Mucosa of stomach (tissue), 1 donor: Measurements from ENCODE around the gene EXOC4.
"Not testable (repeated sequence)": the region's sequence is repeated elsewhere in the genome, so short reads cannot be mapped to it uniquely, and the experiment has no call there.

Source experiments
- H3K27me3 ChIP-seq: one replicate; pipeline ENCODE4 v1.7.0; 2013; ENCODE audit warnings: mild to moderate bottlenecking, low read length; ENCODE audit not compliant: control insufficient read depth, insufficient read depth
- H3K36me3 ChIP-seq: one replicate; pipeline ENCODE4 v1.7.0; 2013; ENCODE audit warnings: low read length; ENCODE audit not compliant: control insufficient read depth, insufficient read depth
- H3K4me1 ChIP-seq: one replicate; pipeline ENCODE4 v1.7.0; 2013; ENCODE audit warnings: mild to moderate bottlenecking, low read length; ENCODE audit not compliant: control insufficient read depth, insufficient read depth
- H3K4me3 ChIP-seq: one replicate; pipeline ENCODE4 v1.7.0; 2013; ENCODE audit warnings: low read length
- H3K9ac ChIP-seq: one replicate; pipeline ENCODE4 v1.7.0; 2013; ENCODE audit warnings: mild to moderate bottlenecking, low read length, moderate library complexity
- H3K9me3 ChIP-seq: one replicate; pipeline ENCODE4 v1.7.0; 2013; ENCODE audit warnings: mild to moderate bottlenecking, low read length, moderate library complexity; ENCODE audit not compliant: control insufficient read depth
- donor health status: Pancreatic carcinoma.

Gene EXOC4

DNA sequence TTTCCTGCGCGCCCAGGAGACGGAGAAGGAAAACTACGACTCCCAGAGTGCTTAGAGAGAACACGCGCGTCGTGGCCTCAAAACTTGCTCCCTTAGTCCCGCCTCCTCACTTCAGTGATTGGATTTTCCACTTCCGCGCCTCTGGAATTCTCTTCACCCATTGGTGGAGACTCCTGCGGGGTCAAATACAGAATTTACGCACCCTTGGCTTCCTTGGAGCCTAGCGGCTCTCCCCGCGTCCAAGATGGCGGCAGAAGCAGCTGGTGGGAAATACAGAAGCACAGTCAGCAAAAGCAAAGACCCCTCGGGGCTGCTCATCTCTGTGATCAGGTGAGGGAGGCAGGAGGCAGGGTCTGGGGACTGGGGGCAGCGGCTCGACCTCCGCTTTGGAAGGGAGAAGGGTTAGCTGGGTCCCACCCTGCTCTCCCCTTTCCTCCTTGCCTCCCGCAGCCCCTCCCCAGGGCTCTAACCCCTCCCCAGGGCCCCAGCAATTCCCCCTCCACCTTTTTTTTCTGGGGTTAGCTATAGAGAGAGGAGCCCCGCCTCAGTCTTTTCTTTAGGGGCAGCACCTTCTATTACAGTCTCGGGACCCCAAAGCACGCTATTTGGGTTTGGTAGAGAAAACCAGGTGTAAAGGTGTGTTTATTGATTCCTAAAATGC, at the start of gene EXOC4:
TSS of gene EXOC4 (plus strand) at position 221 of the 661 bp plus-strand sequence.
- Histone ChIP-seq H3K9ac (peak within 1 kb of the TSS; percentile 99), H3K36me3 (no peaks in the 10 kb centered on the region), H3K4me1 (no peaks in the 10 kb centered on the region), H3K4me3 (peak within 1 kb of the TSS; percentile 91), H3K9me3 (no peaks in the 10 kb centered on the region), H3K27me3 (no peaks in the 10 kb centered on the region)

GRCh38 chr7:133203490-133203889, 49.4 kb upstream of the EXOC4 start:
- no peak overlapping the region for H3K9ac ChIP-seq
- H3K27me3 ChIP-seq, result no peaks in the 10 kb centered on the region
- no peaks in the 10 kb centered on the region for H3K36me3 ChIP-seq
- no peak overlapping the region for H3K4me3 ChIP-seq
- H3K4me1 ChIP-seq, result no peaks in the 10 kb centered on the region
- no peaks in the 10 kb centered on the region for H3K9me3 ChIP-seq

GRCh38 chr7:133207687-133208086, 45.2 kb upstream of the EXOC4 start:
- Histone ChIP-seq H3K27me3 (no peaks in the 10 kb centered on the region), H3K9me3 (no peaks in the 10 kb centered on the region), H3K4me1 (no peaks in the 10 kb centered on the region), H3K4me3 (no peak overlapping the region), H3K9ac (no peak overlapping the region), H3K36me3 (no peaks in the 10 kb centered on the region)

DNA sequence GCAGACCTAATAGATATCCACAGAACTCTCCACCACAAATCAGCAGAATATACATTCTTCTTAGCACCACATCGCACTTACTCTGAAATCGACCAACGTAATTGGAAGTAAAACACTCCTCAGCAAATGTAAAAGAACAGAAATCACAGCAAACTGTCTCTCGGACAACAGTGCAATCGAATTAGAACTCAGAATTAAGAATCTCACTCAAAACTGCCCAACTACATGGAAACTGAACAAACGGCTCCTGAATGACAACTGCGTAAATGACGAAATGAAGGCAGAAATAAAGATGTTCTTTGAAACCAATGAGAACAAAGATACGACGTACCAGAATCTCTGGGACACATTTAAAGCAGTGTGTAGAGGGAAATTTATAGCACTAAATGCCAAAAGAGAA, 42.1 kb upstream of the EXOC4 start:
- not testable (repeated sequence) for H3K36me3 ChIP-seq, H3K9me3 ChIP-seq, H3K27me3 ChIP-seq, H3K4me1 ChIP-seq, H3K4me3 ChIP-seq, H3K9ac ChIP-seq

GRCh38 chr7:133213772-133214171, 39.1 kb upstream of the EXOC4 start:
- not testable (repeated sequence) for H3K27me3 ChIP-seq, H3K9me3 ChIP-seq, H3K36me3 ChIP-seq, H3K4me3 ChIP-seq, H3K4me1 ChIP-seq, H3K9ac ChIP-seq

- H3K9me3 ChIP-seq, result no peaks in the 10 kb centered on the region
- no peaks in the 10 kb centered on the region for H3K4me1 ChIP-seq
- H3K9ac ChIP-seq, result no peak overlapping the region
- H3K4me3 ChIP-seq, result no peak overlapping the region
- no peaks in the 10 kb centered on the region for H3K36me3 ChIP-seq
- no peaks in the 10 kb centered on the region for H3K27me3 ChIP-seq
Observed at GRCh38 chr7:133217773-133218172, 35.1 kb upstream of the EXOC4 start.

GRCh38 chr7:133230591-133231194, 22.2 kb upstream of the EXOC4 start:
- H3K36me3 ChIP-seq, result no peaks in the 10 kb centered on the region
- no peak overlapping the region for H3K4me3 ChIP-seq
- H3K9me3 ChIP-seq, result no peaks in the 10 kb centered on the region
- H3K9ac ChIP-seq, result no peak overlapping the region
- no peaks in the 10 kb centered on the region for H3K27me3 ChIP-seq
- no peaks in the 10 kb centered on the region for H3K4me1 ChIP-seq

DNA sequence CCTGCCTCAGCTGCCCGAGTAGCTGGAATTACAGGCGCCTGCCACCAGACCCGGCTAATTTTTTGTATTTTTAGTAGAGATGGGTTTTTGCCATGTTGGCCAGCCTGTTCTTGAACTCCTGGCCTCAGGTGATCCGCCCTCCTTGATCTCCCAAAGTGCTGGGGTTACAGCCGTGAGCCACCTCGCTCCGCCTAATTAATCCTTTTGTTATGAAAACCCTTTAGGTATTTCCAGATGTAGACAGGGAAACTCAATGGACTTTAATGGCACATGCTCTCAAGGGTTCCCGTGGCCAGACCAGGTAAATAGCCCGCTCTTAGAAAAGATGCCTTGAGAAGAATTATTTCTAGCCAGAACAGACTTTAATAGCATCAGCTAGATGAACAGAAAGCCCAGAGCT, 19.7 kb upstream of the EXOC4 start:
- H3K9me3 ChIP-seq, result no peaks in the 10 kb centered on the region
- no peak overlapping the region for H3K4me3 ChIP-seq
- H3K36me3 ChIP-seq, result no peaks in the 10 kb centered on the region
- H3K9ac ChIP-seq, result no peak overlapping the region
- no peaks in the 10 kb centered on the region for H3K4me1 ChIP-seq
- H3K27me3 ChIP-seq, result no peaks in the 10 kb centered on the region

DNA sequence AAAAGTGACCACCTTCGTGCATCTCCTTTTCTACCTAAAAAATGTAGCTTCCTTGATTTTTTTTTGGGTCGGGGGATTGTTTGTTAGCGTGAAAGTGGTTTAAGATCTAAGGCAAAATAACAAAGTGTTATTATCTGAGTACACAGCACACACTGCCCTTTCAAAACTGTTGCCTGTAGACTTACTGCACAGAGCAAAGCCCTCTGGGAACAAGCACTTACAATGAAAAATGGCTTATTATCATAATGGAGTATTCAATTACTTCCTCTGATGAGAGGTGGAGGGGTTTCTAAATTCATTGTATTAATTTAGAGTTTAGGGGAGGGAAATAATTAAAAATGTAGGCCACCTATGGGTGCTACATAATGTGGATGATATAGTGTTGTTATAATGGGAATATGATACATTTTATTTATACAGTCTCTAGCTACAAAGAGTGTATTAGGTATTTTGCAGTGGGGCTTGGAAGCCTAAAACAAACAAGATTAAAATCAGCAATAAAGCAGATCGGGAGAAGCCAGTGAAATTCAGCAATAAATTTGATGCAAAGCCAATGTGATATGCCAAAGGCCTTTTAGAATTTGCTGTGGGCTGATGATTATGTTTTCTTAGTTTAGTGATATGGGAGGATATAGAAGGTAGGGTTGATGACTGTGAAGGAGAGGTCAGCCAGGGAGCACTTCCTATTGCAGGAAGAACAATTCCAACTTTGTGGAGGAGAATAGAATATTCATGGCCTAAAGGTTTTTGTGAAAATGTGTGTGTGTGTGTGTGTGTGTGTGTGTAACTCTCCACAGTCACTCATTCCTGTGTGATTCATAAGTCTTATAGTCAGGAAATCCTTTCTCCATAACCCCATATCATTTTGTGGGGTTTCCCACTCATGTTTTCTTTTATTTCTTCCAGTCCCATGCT, 17.7 kb upstream of the EXOC4 start:
- Histone ChIP-seq H3K9ac (no peak overlapping the region), H3K9me3 (no peaks in the 10 kb centered on the region)

DNA sequence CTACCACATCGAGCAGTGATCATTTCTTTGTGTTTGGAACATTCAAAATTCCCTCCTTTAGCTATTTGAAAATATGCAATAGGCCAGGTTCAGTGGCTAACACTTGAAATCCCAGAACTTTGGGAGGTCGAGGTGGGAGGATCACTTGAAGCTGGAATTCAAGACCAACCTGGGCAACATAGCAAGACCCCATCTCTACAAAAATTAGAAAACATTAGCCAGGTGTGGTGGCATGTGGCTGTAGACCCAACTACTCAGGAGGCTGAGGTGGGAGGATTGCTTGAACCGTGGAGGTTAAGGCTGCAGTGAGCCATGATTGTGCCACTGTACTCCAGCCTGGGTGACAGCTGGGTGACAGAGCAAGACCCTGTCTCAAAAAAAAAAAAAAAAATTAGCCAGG, 15.3 kb upstream of the EXOC4 start:
- Histone ChIP-seq H3K36me3 (no peaks in the 10 kb centered on the region), H3K9ac (no peak overlapping the region), H3K4me3 (no peak overlapping the region), H3K27me3 (no peaks in the 10 kb centered on the region), H3K4me1 (no peaks in the 10 kb centered on the region), H3K9me3 (no peaks in the 10 kb centered on the region)

More for the DNA sequence above, 17.7 kb upstream of the EXOC4 start:
- Histone ChIP-seq H3K4me1 (no peaks in the 10 kb centered on the region), H3K4me3 (no peak overlapping the region), H3K27me3 (no peaks in the 10 kb centered on the region), H3K36me3 (no peaks in the 10 kb centered on the region)

DNA sequence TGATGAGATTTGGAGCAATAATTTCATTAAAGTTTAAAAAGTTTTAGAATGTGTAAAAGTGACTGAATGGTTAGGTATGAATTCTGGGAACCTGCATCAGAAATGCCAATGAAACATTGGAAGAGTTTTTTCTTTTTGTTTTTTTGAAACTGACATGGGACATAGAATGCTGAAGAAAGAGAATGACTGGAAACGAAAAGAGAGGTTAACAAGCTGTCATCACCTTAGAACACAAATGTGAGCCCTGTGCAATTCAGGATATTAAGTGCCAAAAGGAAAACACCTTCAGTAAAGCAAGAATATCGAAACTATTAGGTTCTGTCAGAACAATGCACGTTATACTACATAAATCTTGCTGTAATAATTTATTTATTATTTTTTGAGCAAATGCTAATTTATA, 12.6 kb upstream of the EXOC4 start:
- no peak overlapping the region for H3K4me3 ChIP-seq
- H3K4me1 ChIP-seq, result no peaks in the 10 kb centered on the region
- no peak overlapping the region for H3K9ac ChIP-seq
- no peaks in the 10 kb centered on the region for H3K9me3 ChIP-seq
- H3K36me3 ChIP-seq, result no peaks in the 10 kb centered on the region
- H3K27me3 ChIP-seq, result no peaks in the 10 kb centered on the region

- Histone ChIP-seq H3K27me3 (no peaks in the 10 kb centered on the region), H3K4me1 (no peaks in the 10 kb centered on the region), H3K9me3 (no peaks in the 10 kb centered on the region), H3K9ac (no peak overlapping the region), H3K36me3 (no peaks in the 10 kb centered on the region), H3K4me3 (no peak overlapping the region)
Observed at GRCh38 chr7:133246558-133246957, 6.3 kb upstream of the EXOC4 start.
